ENCODE data around the gene RFX8. TPM values are rescaled to one million over a fixed set of nuclear protein-coding genes. Genes with fewer than 3 reads are reported as not detected.

The RFX8 gene
- total RNA-seq: under 1 TPM in 1 of 4 donors, not detected in 3; 0.91 TPM

GRCh38 chr2:101474731-101475384, at the start of gene RFX8:
TSS of gene RFX8 (minus strand) at chr2:101475112. CDS start at chr2:101466848, 8,264 bp downstream.
- peak within 1 kb of the TSS; percentile 65 to 71 (median 66) for H3K4me3 ChIP-seq
- WGBS: 76% methylated on average over 7 of the region's 20 CpGs
- H3K4me1 ChIP-seq: peaks cover 6 to 22% (median 20%) of the 10 kb centered on the region in 4 donors
- H3K27me3 ChIP-seq: no peaks in the 10 kb centered on the region
- intact Hi-C loops (cut with DNase I): no loop called here
- no peaks in the 10 kb centered on the region for H3K9me3 ChIP-seq
- no peak for TF ChIP-seq POLR2A (IDR thresholded peaks at IDR 0.05; ENCODE audit: low read depth)
- no peak for TF ChIP-seq POLR2AphosphoS5 (IDR thresholded peaks at IDR 0.05)
- TF ChIP-seq CTCF (IDR thresholded peaks at IDR 0.05): no peak
- TF ChIP-seq EP300 (IDR thresholded peaks at IDR 0.05): no peak
- no peaks in the 10 kb centered on the region for H3K36me3 ChIP-seq
- DNase-seq (ENCODE audit: extremely low spot score): no peak
- H3K27ac ChIP-seq (replicated peaks in 1 of 4): peak within 1 kb of the TSS; percentile 61 to 75 (median 70)

- Histone ChIP-seq H3K27me3 (no peaks in the 10 kb centered on the region), H3K4me3 (no peak overlapping the region), H3K9me3 (no peaks in the 10 kb centered on the region), H3K27ac (replicated peaks in 1 of 4) (no peak overlapping the region), H3K36me3 (no peaks in the 10 kb centered on the region), H3K4me1 (peaks cover 6 to 25% (median 16%) of the 10 kb centered on the region in 4 donors)
- DNase-seq (ENCODE audit: extremely low spot score): peak; percentile 24
- TF ChIP-seq POLR2A (IDR thresholded peaks at IDR 0.05; ENCODE audit: low read depth): no peak
- no peak for TF ChIP-seq EP300 (IDR thresholded peaks at IDR 0.05)
- TF ChIP-seq POLR2AphosphoS5 (IDR thresholded peaks at IDR 0.05): no peak
- no peak for TF ChIP-seq CTCF (IDR thresholded peaks at IDR 0.05)
- intact Hi-C loops (cut with DNase I): no loop called here
- WGBS: 94% methylated on average over 8 of the region's 8 CpGs
Observed at GRCh38 chr2:101521487-101521886, 46.6 kb upstream of the RFX8 start.

- DNase-seq (ENCODE audit: extremely low spot score): peak; percentile 60
- Histone ChIP-seq H3K27me3 (no peaks in the 10 kb centered on the region), H3K36me3 (no peaks in the 10 kb centered on the region), H3K4me3 (no peak overlapping the region), H3K4me1 (peaks cover 12 to 34% (median 27%) of the 10 kb centered on the region in 4 donors), H3K9me3 (no peaks in the 10 kb centered on the region), H3K27ac (replicated peaks in 1 of 4) (no peak overlapping the region)
- WGBS: 48% methylated on average over 3 of the region's 3 CpGs
- TF ChIP-seq EP300 (IDR thresholded peaks at IDR 0.05): no peak
- TF ChIP-seq POLR2A (IDR thresholded peaks at IDR 0.05; ENCODE audit: low read depth): no peak
- intact Hi-C loops (cut with DNase I): no loop called here
Observed at GRCh38 chr2:101520246-101520645, 45.3 kb upstream of the RFX8 start.

- H3K36me3 ChIP-seq: no peaks in the 10 kb centered on the region
- DNase-seq (ENCODE audit: extremely low spot score): peak; percentile 85
- WGBS: 41% methylated on average over 16 of the region's 16 CpGs
- H3K27me3 ChIP-seq: no peaks in the 10 kb centered on the region
- H3K27ac ChIP-seq (replicated peaks in 1 of 4): peak overlapping the region in 2 of 4 donors; percentile 15 to 52
- TF ChIP-seq CTCF (IDR thresholded peaks at IDR 0.05): peak; percentile 15 to 49 (median 34)
- no peak for TF ChIP-seq EP300 (IDR thresholded peaks at IDR 0.05)
- intact Hi-C loops (cut with DNase I): loop anchor here (10.0 kb wide), 1 partner anchor 306 kb away; no protein-coding TSS in a partner anchor
- H3K4me3 ChIP-seq: no peak overlapping the region
- peaks cover 13 to 42% (median 33%) of the 10 kb centered on the region in 4 donors for H3K4me1 ChIP-seq
- no peaks in the 10 kb centered on the region for H3K9me3 ChIP-seq
Observed at GRCh38 chr2:101518578-101519492, 43.9 kb upstream of the RFX8 start.

GRCh38 chr2:101517758-101518271, 42.9 kb upstream of the RFX8 start:
- no peak for DNase-seq (ENCODE audit: extremely low spot score)
- intact Hi-C loops (cut with DNase I): loop anchor here (10.0 kb wide), 1 partner anchor 307 kb away; no protein-coding TSS in a partner anchor
- no peaks in the 10 kb centered on the region for H3K9me3 ChIP-seq
- no peak overlapping the region for H3K4me3 ChIP-seq
- H3K36me3 ChIP-seq: no peaks in the 10 kb centered on the region
- H3K27me3 ChIP-seq: no peaks in the 10 kb centered on the region
- H3K27ac ChIP-seq (replicated peaks in 1 of 4): peak overlapping the region in 1 of 4 donors; percentile 53
- TF ChIP-seq POLR2A (IDR thresholded peaks at IDR 0.05; ENCODE audit: low read depth) (no peak), POLR2AphosphoS5 (IDR thresholded peaks at IDR 0.05) (no peak), CTCF (IDR thresholded peaks at IDR 0.05) (no peak), EP300 (IDR thresholded peaks at IDR 0.05) (no peak)
- H3K4me1 ChIP-seq: peaks cover 13 to 42% (median 33%) of the 10 kb centered on the region in 4 donors

Data from esophagus muscularis mucosa (tissue), 4 donors.